HCT116 (cell line): ENCODE data around the gene DUOXA2. TPM values are rescaled to one million over a fixed set of nuclear protein-coding genes. Genes with fewer than 3 reads are reported as not detected.

ENCODE experiments used
- ATAC-seq: fragments of 200-7000 bp; cut with Tn5 transposase; 2 replicates; pipeline ENCODE4 v1.9.1; 2020; ENCODE audit warnings: mild to moderate bottlenecking, moderate library complexity
- BruUV-seq: library from RNA; stranded (reverse); fragments of 400-500 nt; replicated peaks from 2 replicates; lab custom pipeline; 2021; lab: Mats Ljungman, UMichigan
- CTCF ChIA-PET: fragments of 300-600 bp; sonication (Branson Sonifier 250); formaldehyde crosslinking; loops from one replicate; lab custom pipeline; 2021; ENCODE audit warnings: antibody characterized with exemption; lab: Charles Lee
- POLR2A ChIA-PET: fragments of 300-600, 350-600 bp; sonication (Branson Sonifier 250); formaldehyde crosslinking; loops from one replicate; lab custom pipeline; 2021; ENCODE audit warnings: antibody characterized with exemption; lab: Charles Lee
- RAD21 ChIA-PET, 2 experiments: fragments of 300-600 bp; sonication (Branson Sonifier 250); formaldehyde crosslinking; loops; one replicate each; lab custom pipeline; 2023; ENCODE audit warnings: low total read pairs in 2 of 2; ENCODE audit not compliant: uncharacterized antibody in 2 of 2, unreplicated experiment in 2 of 2, low non-redundant PET in 1 of 2; lab: Charles Lee
- DNase-seq: peaks from one replicate; pipeline ENCODE4 v3.0.0-alpha.2; 2010; ENCODE audit warnings: low read depth, low spot score
- H2AFZ ChIP-seq: fragments of 200-600 bp; shearing (Covaris generic), sonication (generic); 2 replicates; pipeline ENCODE4 v1.6.1; 2017; ENCODE audit warnings: low read depth, mixed run types, mixed read lengths, antibody characterized with exemption, low read length; ENCODE audit not compliant: poor library complexity, severe bottlenecking
- H3K27ac ChIP-seq: 2 replicates; pipeline ENCODE4 v1.5.1; 2012; ENCODE audit warnings: low read depth, low read length
- H3K27me3 ChIP-seq: fragments of 200-600 bp; sonication (generic); 2 replicates; pipeline ENCODE4 v1.6.1; 2016; ENCODE audit warnings: mixed run types, low read length, mixed read lengths; ENCODE audit not compliant: insufficient read depth
- H3K36me3 ChIP-seq, 2 experiments: fragments of 200-500 bp in 1 of 2; fragments of 200-600 bp in 1 of 2; sonication (Bioruptor generic) in 1 of 2; sonication (generic) in 1 of 2; 2 replicates each; pipeline versions ENCODE4 v1.5.1 to v1.6.1; 2014 to 2016; ENCODE audit warnings: low read length in 2 of 2, inconsistent platforms in 1 of 2, mixed read lengths in 1 of 2, mixed run types in 1 of 2; ENCODE audit not compliant: insufficient read depth in 2 of 2, control insufficient read depth in 1 of 2
- H3K4me1 ChIP-seq, 2 experiments: fragments of 200-600 bp in 1 of 2; sonication (generic) in 1 of 2; 2 replicates each; pipeline versions ENCODE4 v1.5.1 to v1.6.1; 2012 to 2017; ENCODE audit warnings: low read length in 2 of 2, inconsistent platforms in 1 of 2, mild to moderate bottlenecking in 1 of 2, mixed read lengths in 1 of 2, mixed run types in 1 of 2, moderate library complexity in 1 of 2; ENCODE audit not compliant: insufficient read depth in 2 of 2, control insufficient read depth in 1 of 2
- H3K4me2 ChIP-seq: fragments of 200-600 bp; sonication (generic); 2 replicates; pipeline ENCODE4 v1.6.1; 2017; ENCODE audit warnings: mixed run types, low read length, mixed read lengths
- H3K4me3 ChIP-seq, 2 experiments: fragments of 200-600 bp in 1 of 2; sonication (generic) in 1 of 2; replicated peaks in 1 of 2; 2 replicates each; pipeline ENCODE4 v1.5.1; 2011 to 2016; ENCODE audit warnings: low read length in 2 of 2, control low read depth in 1 of 2, low read depth in 1 of 2, mild to moderate bottlenecking in 1 of 2, mixed read lengths in 1 of 2, mixed run types in 1 of 2
- H3K79me2 ChIP-seq: fragments of 200-600 bp; sonication (generic); 2 replicates; pipeline ENCODE4 v1.6.1; 2017; ENCODE audit warnings: mild to moderate bottlenecking, mixed run types, low read length, moderate library complexity, mixed read lengths; ENCODE audit not compliant: insufficient read depth
- H3K9ac ChIP-seq: fragments of 200-600 bp; sonication (generic); 2 replicates; pipeline ENCODE4 v1.6.1; 2016; ENCODE audit warnings: low read length, mixed read lengths
- H3K9me2 ChIP-seq: fragments of 200-600 bp; sonication (generic), shearing (Covaris generic); 2 replicates; pipeline ENCODE4 v1.6.1; 2017; ENCODE audit warnings: mixed run types, mild to moderate bottlenecking, moderate library complexity; ENCODE audit not compliant: insufficient read depth
- H3K9me3 ChIP-seq, 2 experiments: fragments of 200-500 bp in 1 of 2; fragments of 200-600 bp in 1 of 2; sonication (Bioruptor generic) in 1 of 2; sonication (generic) in 1 of 2; 2 replicates each; pipeline ENCODE4 v1.6.1; 2014 to 2017; ENCODE audit warnings: low read length in 2 of 2, mixed read lengths in 2 of 2, inconsistent platforms in 1 of 2, low read depth in 1 of 2, mild to moderate bottlenecking in 1 of 2, mixed run types in 1 of 2, moderate library complexity in 1 of 2; ENCODE audit not compliant: control insufficient read depth in 1 of 2, insufficient read depth in 1 of 2
- H4K20me1 ChIP-seq: fragments of 200-600 bp; sonication (generic), shearing (Covaris generic); 2 replicates; pipeline ENCODE4 v1.6.1; 2017; ENCODE audit warnings: mixed run types, mild to moderate bottlenecking, moderate library complexity; ENCODE audit not compliant: insufficient read depth
- ATF3 ChIP-seq: IDR thresholded peaks from 2 replicates; pipeline ENCODE4 v1.6.1; 2012
- CBX3 ChIP-seq: IDR thresholded peaks from 2 replicates; pipeline ENCODE4 v1.6.1; 2012; ENCODE audit warnings: low read depth
- CEBPB ChIP-seq: IDR thresholded peaks from 2 replicates; pipeline ENCODE4 v1.6.1; 2012; ENCODE audit warnings: low read depth
- CTCF ChIP-seq, 3 experiments: fragments of 200-600 bp in 1 of 3; sonication (generic) in 1 of 3; IDR thresholded peaks in 2 of 3; conservative IDR thresholded peaks in 1 of 3; 2 replicates each; pipeline ENCODE4 v1.5.1; 2012 to 2017; ENCODE audit warnings: low read depth in 2 of 3, low read length in 2 of 3, antibody characterized with exemption in 1 of 3, borderline replicate concordance in 1 of 3, control low read depth in 1 of 3, mild to moderate bottlenecking in 1 of 3, mixed read lengths in 1 of 3, mixed run types in 1 of 3, moderate library complexity in 1 of 3; ENCODE audit not compliant: insufficient read depth in 1 of 3
- EGR1 ChIP-seq: IDR thresholded peaks from 2 replicates; pipeline ENCODE4 v1.6.1; 2012; ENCODE audit warnings: low read depth
- ELF1 ChIP-seq: IDR thresholded peaks from 2 replicates; pipeline ENCODE4 v1.6.1; 2012; ENCODE audit warnings: low read depth, borderline replicate concordance
- EZH2 ChIP-seq: fragments of 200-600 bp; sonication (generic); IDR thresholded peaks from 2 replicates; pipeline ENCODE4 v1.6.1; 2017; ENCODE audit warnings: antibody characterized with exemption, mixed run types
- EZH2phosphoT487 ChIP-seq: fragments of 200-600 bp; IDR thresholded peaks from 2 replicates; pipeline ENCODE4 v1.6.1; 2018; ENCODE audit warnings: antibody characterized with exemption, borderline replicate concordance
- FOSL1 ChIP-seq: IDR thresholded peaks from 2 replicates; pipeline ENCODE4 v1.6.1; 2012; ENCODE audit warnings: low read depth
- MAX ChIP-seq: IDR thresholded peaks from 2 replicates; pipeline ENCODE4 v1.6.1; 2012
- RAD21 ChIP-seq: IDR thresholded peaks from 2 replicates; pipeline ENCODE4 v1.6.1; 2012; ENCODE audit warnings: low read depth, mild to moderate bottlenecking
- REST ChIP-seq: IDR thresholded peaks from 2 replicates; pipeline ENCODE4 v1.6.1; 2012; ENCODE audit warnings: low read depth
- SP1 ChIP-seq: IDR thresholded peaks from 2 replicates; pipeline ENCODE4 v1.6.1; 2012; ENCODE audit warnings: low read depth
- SRF ChIP-seq: IDR thresholded peaks from 2 replicates; pipeline ENCODE4 v1.6.1; 2012; ENCODE audit warnings: low read depth
- TCF7L2 ChIP-seq: IDR thresholded peaks from 2 replicates; pipeline ENCODE4 v1.7.0; 2011; ENCODE audit warnings: borderline replicate concordance, inconsistent platforms; ENCODE audit not compliant: insufficient read depth, insufficient read length; ENCODE audit errors: extremely low read depth
- YY1 ChIP-seq: IDR thresholded peaks from 2 replicates; pipeline ENCODE4 v1.6.1; 2011; ENCODE audit warnings: low read length, low read depth, moderate library complexity, mild to moderate bottlenecking; ENCODE audit not compliant: insufficient replicate concordance; ENCODE audit errors: extremely low read depth
- ZFX ChIP-seq: fragments of 450-650 bp; IDR thresholded peaks from 2 replicates; pipeline ENCODE4 v1.6.1; 2017
- ZNF274 ChIP-seq: fragments of 200-500 bp; sonication (Bioruptor generic); IDR thresholded peaks from 2 replicates; pipeline ENCODE4 v1.6.1; 2014; ENCODE audit warnings: mild to moderate bottlenecking, low read depth, low read length, inconsistent platforms
- intact Hi-C: fragments of 100-400 bp; cut with micrococcal nuclease; formaldehyde crosslinking; loops from 2 replicates; pipeline ENCODE4 v1.10.0; 2022
- total RNA-seq: library from RNA; stranded (reverse); gene quantifications from one replicate; pipeline ENCODE4 v1.2.1, GENCODE V29; 2021; ENCODE audit not compliant: unreplicated experiment

Gene DUOXA2
- total RNA-seq, 1 experiment from 2014 or later = not detected

- Histone ChIP-seq H2AFZ (no peak overlapping the region), H3K36me3 (no peaks in the 10 kb centered on the region), H3K9ac (no peak overlapping the region), H3K9me3 (no peaks in the 10 kb centered on the region), H3K4me3 (no peak overlapping the region), H3K27ac (no peak overlapping the region), H3K79me2 (no peaks in the 10 kb centered on the region), H3K4me1 (peaks cover 0 to 4% of the 10 kb centered on the region in 2 experiments; a peak in 2 of 4 replicates), H3K4me2 (no peak overlapping the region), H3K27me3 (no peaks in the 10 kb centered on the region), H3K9me2 (no peaks in the 10 kb centered on the region), H4K20me1 (no peaks in the 10 kb centered on the region)
- TF ChIP-seq RAD21 = no peak
- no peak for TF ChIP-seq TCF7L2
- TF ChIP-seq ATF3 = no peak
- no peak for TF ChIP-seq MAX
- no peak for TF ChIP-seq EZH2
- TF ChIP-seq EZH2phosphoT487 = no peak
- no peak for TF ChIP-seq ELF1
- no peak for TF ChIP-seq CBX3
- TF ChIP-seq REST = no peak
- no peak for TF ChIP-seq CEBPB
- TF ChIP-seq YY1 = no peak
- TF ChIP-seq SRF = no peak
- TF ChIP-seq CTCF (IDR thresholded peaks at IDR 0.05 in 2 of 3, conservative IDR thresholded peaks at IDR 0.05 in 1 of 3; ENCODE audit: borderline replicate concordance in 1 of 3, insufficient read depth in 1 of 3, low read depth in 2 of 3, low read length in 2 of 3) = no peak
- no peak for TF ChIP-seq SP1
- no peak for TF ChIP-seq ZFX
- TF ChIP-seq FOSL1 = no peak
- no peak for TF ChIP-seq EGR1
- no peak for TF ChIP-seq ZNF274
- ATAC-seq (no peak), DNase-seq (no peak)
- intact Hi-C loops = no loop called here
- BruUV-seq = no TSS peak
- ChIA-PET RAD21 (no interaction called here), CTCF (interaction anchor here (0.8 kb wide), 1 partner anchor 10 kb away, joined by 4 read pairs; no protein-coding TSS in a partner anchor), POLR2A (no interaction called here)
These were observed 1.2 kb downstream of the DUOXA2 start for GRCh38 chr15:45115312-45115820.
